ENCODE measurements around the gene SFXN5. TPM values are rescaled to one million over a fixed set of nuclear protein-coding genes. Genes with fewer than 3 reads are reported as not detected.

SFXN5 gene
- total and polyA plus RNA-seq, 2 of the 4 experiments (the other 2 are of a cell fraction), result 8.6 to 17.0 TPM

- Histone ChIP-seq H3K4me1 (ENCODE audit: control insufficient read depth, insufficient read depth, low read length) (peaks cover 2% of the 10 kb centered on the region), H4K91ac (ENCODE audit: insufficient read depth, low read depth, low read length) (no peak overlapping the region), H3K14ac (replicated peaks; ENCODE audit: low read depth, low read length) (no peak overlapping the region), H3K9me1 (ENCODE audit: insufficient read depth, low read length) (0 out of 2 replicates have a peak, but pooled peaks cover 3% of the 10 kb centered on the region), H4K8ac (ENCODE audit: low read depth in 2 of 2, low read length in 2 of 2) (no peak overlapping the region), H2AK5ac (ENCODE audit: low read depth, low read length) (no peak overlapping the region), H3K79me1 (ENCODE audit: low read depth in 1 of 2, low read length in 2 of 2) (peaks cover under 1 to 21% of the 10 kb centered on the region in 2 experiments; a peak in 3 of 4 replicates), H2BK15ac (ENCODE audit: low read depth, low read length) (no peak overlapping the region), H3K4me2 (ENCODE audit: low read depth, low read length) (no peak overlapping the region), H3K56ac (ENCODE audit: extremely low read depth, insufficient read depth, low read length) (no peak overlapping the region), H2AK9ac (replicated peaks; ENCODE audit: low read depth, low read length, poor library complexity) (no peak overlapping the region), H2AFZ (replicated peaks; ENCODE audit: low read length, poor library complexity) (no peak overlapping the region), H3K9me3 (ENCODE audit: control insufficient read depth, insufficient read depth, low read length) (peaks cover 2% of the 10 kb centered on the region; the same call in 1 of the 2 replicates), H3K27me3 (ENCODE audit: control insufficient read depth, insufficient read depth, low read length) (no peaks in the 10 kb centered on the region), H2BK20ac (ENCODE audit: low read depth, low read length) (no peak overlapping the region), H3K18ac (ENCODE audit: low read depth, low read length) (no peak overlapping the region), H3K36me3 (ENCODE audit: control insufficient read depth, insufficient read depth, low read length) (peaks cover 6% of the 10 kb centered on the region), H3K4ac (ENCODE audit: low read depth, low read length) (no peak overlapping the region), H4K5ac (ENCODE audit: low read depth, low read length) (no peak overlapping the region), H2BK120ac (ENCODE audit: low read depth, low read length) (no peak overlapping the region), H2BK5ac (ENCODE audit: low read depth, low read length, poor library complexity, severe bottlenecking) (no peak overlapping the region), H4K20me1 (ENCODE audit: insufficient read depth, low read length) (0 out of 2 replicates have a peak, but pooled peaks cover 3% of the 10 kb centered on the region), H3K27ac (ENCODE audit: insufficient read depth, low read length) (no peak overlapping the region), H3K4me3 (ENCODE audit: insufficient read depth, low read depth, low read length) (no peak overlapping the region), H3K9ac (ENCODE audit: low read depth, low read length) (no peak overlapping the region), H3K23ac (ENCODE audit: low read depth, low read length) (no peak overlapping the region)
- TF ChIP-seq POLR2A (IDR thresholded peaks at IDR 0.05; ENCODE audit: low read depth, low read length) (no peak), RCOR1 (IDR thresholded peaks at IDR 0.05; ENCODE audit: insufficient replicate concordance, low read length) (no peak), FOS (IDR thresholded peaks at IDR 0.05; ENCODE audit: low read depth, low read length) (no peak), CHD1 (IDR thresholded peaks at IDR 0.05; ENCODE audit: low read depth, low read length) (no peak), NFE2L2 (IDR thresholded peaks at IDR 0.05; ENCODE audit: low read depth, low read length) (no peak), USF2 (IDR thresholded peaks at IDR 0.05; ENCODE audit: low read depth, low read length) (no peak), SMC3 (IDR thresholded peaks at IDR 0.05; ENCODE audit: low read depth, low read length) (no peak)
- DNase-seq (no peak), ATAC-seq (ENCODE audit: low read depth) (no peak)
- intact Hi-C loops (cut with micrococcal nuclease) (no loop called here), in situ Hi-C loops (cut with MboI; ENCODE audit: low sequenced_read_pairs) (no loop called here), dilution Hi-C loops (cut with HindIII; ENCODE audit: low sequenced_read_pairs, unreplicated experiment) (no loop called here)
- POLR2A ChIA-PET (ENCODE audit: unreplicated experiment), result no interaction called here
- BruUV-seq (replicated peaks), result no TSS peak
- CTCF ChIA-PET, result no interaction called here
- no CpG with 5 or more reads among the region's 5 CpGs for WGBS, 2 experiments (ENCODE audit: extremely low coverage in 2 of 2, insufficient read length in 1 of 2)
Observed at GRCh38 chr2:73054980-73055379, 16.5 kb downstream of the SFXN5 start.

Data from IMR-90 (cell line).